ENCODE measurements around the gene HOXA9. TPM values are rescaled to one million over a fixed set of nuclear protein-coding genes. Genes with fewer than 3 reads are reported as not detected.

HOXA9 gene
- total and polyA plus RNA-seq, 9 donors = 0.12 to 2.5 (median 0.57) TPM; not detected in 1

GRCh38 chr7:27199849-27200760 lies 34.8 kb upstream of the HOXA9 start, which contains the start of gene HOXA13:
Gene HOXA13 (minus strand): TSS chr7:27200091. CDS start chr7:27200077, 14 bp downstream.
- no peak for DNase-seq
- Histone ChIP-seq H3K9me3 (no peaks in the 10 kb centered on the region), H3K27me3 (peaks cover 6% of the 10 kb centered on the region), H3K4me1 (ENCODE audit: insufficient read depth) (peaks cover 5% of the 10 kb centered on the region), H3K36me3 (no peaks in the 10 kb centered on the region), H3K4me3 (peak within 1 kb of the TSS; percentile 20), H3K27ac (no peak within 1 kb of the TSS)
- TF ChIP-seq EP300 (IDR thresholded peaks at IDR 0.05) (no peak), POLR2A (IDR thresholded peaks at IDR 0.05) (no peak)
- TF ChIP-seq, protein P1, sequence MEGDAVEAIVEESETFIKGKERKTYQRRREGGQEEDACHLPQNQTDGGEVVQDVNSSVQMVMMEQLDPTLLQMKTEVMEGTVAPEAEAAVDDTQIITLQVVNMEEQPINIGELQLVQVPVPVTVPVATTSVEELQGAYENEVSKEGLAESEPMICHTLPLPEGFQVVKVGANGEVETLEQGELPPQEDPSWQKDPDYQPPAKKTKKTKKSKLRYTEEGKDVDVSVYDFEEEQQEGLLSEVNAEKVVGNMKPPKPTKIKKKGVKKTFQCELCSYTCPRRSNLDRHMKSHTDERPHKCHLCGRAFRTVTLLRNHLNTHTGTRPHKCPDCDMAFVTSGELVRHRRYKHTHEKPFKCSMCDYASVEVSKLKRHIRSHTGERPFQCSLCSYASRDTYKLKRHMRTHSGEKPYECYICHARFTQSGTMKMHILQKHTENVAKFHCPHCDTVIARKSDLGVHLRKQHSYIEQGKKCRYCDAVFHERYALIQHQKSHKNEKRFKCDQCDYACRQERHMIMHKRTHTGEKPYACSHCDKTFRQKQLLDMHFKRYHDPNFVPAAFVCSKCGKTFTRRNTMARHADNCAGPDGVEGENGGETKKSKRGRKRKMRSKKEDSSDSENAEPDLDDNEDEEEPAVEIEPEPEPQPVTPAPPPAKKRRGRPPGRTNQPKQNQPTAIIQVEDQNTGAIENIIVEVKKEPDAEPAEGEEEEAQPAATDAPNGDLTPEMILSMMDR (IDR thresholded peaks at IDR 0.05) = no peak
- 1 to 2% (median 2%) methylated on average over 73 to 99 of the region's 99 CpGs for WGBS, 3 donors
- intact Hi-C loops (cut with DNase I) = loop anchor here in 2 of 4 donors (5.0 to 10.0 kb wide), 3 partner anchors 575 to 892 kb away; no protein-coding TSS in a partner anchor

DNA sequence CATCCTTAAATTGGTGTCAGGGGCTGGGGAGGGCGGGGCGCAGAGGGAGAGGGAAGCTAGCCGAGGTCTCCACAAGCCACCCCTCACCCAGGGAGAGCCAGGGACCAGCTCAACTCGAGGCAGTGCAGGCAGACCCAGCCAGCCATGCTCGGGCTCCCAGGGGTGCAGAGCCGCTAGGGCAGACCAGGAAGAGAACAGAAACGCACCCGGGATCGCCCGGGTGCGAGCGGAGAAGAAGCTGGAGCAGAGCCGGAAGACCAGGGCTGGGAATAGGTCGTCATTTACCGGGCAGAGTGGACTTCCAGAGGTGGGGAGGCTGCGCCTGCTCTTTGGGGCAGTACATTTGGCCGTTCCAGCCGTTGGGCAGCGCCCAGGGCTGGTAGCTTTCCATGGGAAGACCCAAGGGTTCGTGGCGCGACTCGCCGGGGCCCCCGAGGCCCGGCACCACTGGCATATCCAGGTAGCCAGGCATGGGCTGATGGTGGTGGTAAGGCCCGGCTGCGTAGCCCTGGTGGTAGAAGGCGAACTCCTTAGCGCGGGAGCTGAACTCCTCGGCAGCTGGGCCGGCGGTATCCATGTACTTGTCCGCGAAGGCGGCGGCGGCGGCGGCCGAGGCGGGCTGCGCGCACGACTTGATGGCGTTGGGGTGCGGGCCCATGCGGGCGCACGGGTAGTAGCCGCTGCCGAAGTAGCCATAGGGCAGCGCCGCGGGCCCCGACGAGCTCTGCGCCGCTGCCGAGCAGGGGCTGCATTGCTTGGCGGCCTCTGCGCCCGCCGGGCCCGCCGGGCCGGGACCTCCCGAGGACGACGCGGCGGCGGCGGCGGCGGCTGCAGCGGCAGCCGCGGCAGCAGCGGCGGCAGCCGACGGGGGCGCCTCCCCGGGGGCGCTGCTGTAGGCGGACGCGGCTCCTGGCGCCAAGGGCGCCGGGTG lies 33.8 kb upstream of the HOXA9 start:
- TF ChIP-seq POLR2A (IDR thresholded peaks at IDR 0.05) (no peak), EP300 (IDR thresholded peaks at IDR 0.05) (no peak)
- TF ChIP-seq, protein P1 (IDR thresholded peaks at IDR 0.05) = no peak
- peaks cover 6% of the 10 kb centered on the region for H3K27me3 ChIP-seq
- intact Hi-C loops (cut with DNase I) = loop anchor here in 1 of 4 donors (10.0 kb wide), 1 partner anchor 576 kb away; no protein-coding TSS in a partner anchor
- H3K4me1 ChIP-seq (ENCODE audit: insufficient read depth) = peaks cover 4% of the 10 kb centered on the region
- no peak for DNase-seq
- peak overlapping the region; percentile 20 for H3K4me3 ChIP-seq
- H3K9me3 ChIP-seq = no peaks in the 10 kb centered on the region
- H3K27ac ChIP-seq = no peak overlapping the region
- no peaks in the 10 kb centered on the region for H3K36me3 ChIP-seq
- 2% methylated on average over 33 to 93 of the region's 93 CpGs for WGBS, 3 donors

- peaks cover 4% of the 10 kb centered on the region for H3K4me1 ChIP-seq (ENCODE audit: insufficient read depth)
- H3K27me3 ChIP-seq = peaks cover 10% of the 10 kb centered on the region
- intact Hi-C loops (cut with DNase I) = loop anchor here in 1 of 4 donors (10.0 kb wide), 1 partner anchor 577 kb away; no protein-coding TSS in a partner anchor
- H3K36me3 ChIP-seq = no peaks in the 10 kb centered on the region
- WGBS, 3 donors = 14 to 19% (median 17%) methylated on average over 29 of the region's 29 CpGs
- no peak for DNase-seq
- peak overlapping the region; percentile 20 for H3K4me3 ChIP-seq
- no peak for TF ChIP-seq POLR2A (IDR thresholded peaks at IDR 0.05)
- TF ChIP-seq, protein P1 (IDR thresholded peaks at IDR 0.05) = no peak
- no peak for TF ChIP-seq EP300 (IDR thresholded peaks at IDR 0.05)
- no peaks in the 10 kb centered on the region for H3K9me3 ChIP-seq
- no peak overlapping the region for H3K27ac ChIP-seq
Measured at GRCh38 chr7:27198138-27198841, 33.0 kb upstream of the HOXA9 start.

Data from ovary (tissue), 9 donors.